DOHH2 (cell line): ENCODE data around the gene PPP4R4.
"Not testable (repeated sequence)": the region's sequence is repeated elsewhere in the genome, so short reads cannot be mapped to it uniquely, and the experiment has no call there.

Experiments used
- H3F3A ChIP-seq: fragments of 200-600 bp; sonication (generic), shearing (Covaris generic); 2 replicates; pipeline ENCODE4 v1.6.0; 2016; ENCODE audit warnings: antibody characterized with exemption, mild to moderate bottlenecking; ENCODE audit not compliant: control insufficient read depth, insufficient read depth
- H3K27ac ChIP-seq: fragments of 200-600 bp; sonication (generic); 2 replicates; pipeline ENCODE4 v1.5.1; 2014; ENCODE audit warnings: low read depth, mild to moderate bottlenecking, low read length, moderate library complexity
- H3K27me3 ChIP-seq: fragments of 200-600 bp; sonication (generic); 2 replicates; pipeline ENCODE4 v1.6.1; 2014; ENCODE audit warnings: mild to moderate bottlenecking, low read length, mixed read lengths; ENCODE audit not compliant: control insufficient read depth
- H3K36me3 ChIP-seq: fragments of 200-600 bp; sonication (generic); 2 replicates; pipeline ENCODE4 v1.6.1; 2014; ENCODE audit warnings: mild to moderate bottlenecking, low read length, moderate library complexity, mixed read lengths; ENCODE audit not compliant: control insufficient read depth
- H3K4me1 ChIP-seq: fragments of 200-600 bp; sonication (generic); 2 replicates; pipeline ENCODE4 v1.6.1; 2014; ENCODE audit warnings: mild to moderate bottlenecking, low read length, mixed read lengths; ENCODE audit not compliant: control insufficient read depth
- H3K4me2 ChIP-seq: fragments of 200-600 bp; sonication (generic); 2 replicates; pipeline ENCODE4 v1.6.0; 2014; ENCODE audit warnings: mild to moderate bottlenecking, low read length, moderate library complexity
- H3K4me3 ChIP-seq: fragments of 200-600 bp; sonication (generic); 2 replicates; pipeline ENCODE4 v1.5.1; 2014; ENCODE audit warnings: mild to moderate bottlenecking, low read length, mixed read lengths
- H3K79me2 ChIP-seq: fragments of 200-600 bp; sonication (generic); 2 replicates; pipeline ENCODE4 v1.6.1; 2014; ENCODE audit warnings: mild to moderate bottlenecking, low read length, mixed read lengths; ENCODE audit not compliant: control insufficient read depth
- H3K9me2 ChIP-seq: fragments of 200-600 bp; sonication (generic); replicated peaks from 2 replicates; pipeline ENCODE4 v1.6.1; 2014; ENCODE audit warnings: mild to moderate bottlenecking, low read length, mixed read lengths; ENCODE audit not compliant: control insufficient read depth
- H3K9me3 ChIP-seq: fragments of 200-600 bp; sonication (generic); 2 replicates; pipeline ENCODE4 v1.6.1; 2014; ENCODE audit warnings: antibody characterized with exemption, low read length, mixed read lengths; ENCODE audit not compliant: control insufficient read depth, insufficient read depth
- H4K20me1 ChIP-seq: fragments of 200-600 bp; sonication (generic); 2 replicates; pipeline ENCODE4 v1.6.0; 2014; ENCODE audit warnings: low read depth, mild to moderate bottlenecking, antibody characterized with exemption, low read length, moderate library complexity; ENCODE audit not compliant: control insufficient read depth, insufficient read depth
- CTCF ChIP-seq: fragments of 200-600 bp; sonication (generic); IDR thresholded peaks from one replicate; pipeline ENCODE4 v1.5.1; 2014; ENCODE audit warnings: antibody characterized with exemption, mild to moderate bottlenecking, low read depth, low read length; ENCODE audit not compliant: poor library complexity, severe bottlenecking
- EZH2phosphoT487 ChIP-seq: fragments of 200-600 bp; sonication (generic); IDR thresholded peaks from 2 replicates; pipeline ENCODE4 v1.6.1; 2017; ENCODE audit warnings: borderline replicate concordance, mild to moderate bottlenecking, antibody characterized with exemption, low read length, moderate library complexity, mixed read lengths

The PPP4R4 gene

GRCh38 chr14:94213741-94214140 is 39.6 kb downstream of the PPP4R4 start:
- Histone ChIP-seq H3K27me3 (peaks cover 23% of the 10 kb centered on the region; the same call in 1 of the 2 replicates), H3K4me1 (no peaks in the 10 kb centered on the region), H4K20me1 (no peaks in the 10 kb centered on the region), H3K9me2 (no peaks in the 10 kb centered on the region), H3K4me2 (no peak overlapping the region), H3K79me2 (no peaks in the 10 kb centered on the region), H3K4me3 (no peak overlapping the region), H3F3A (no peaks in the 10 kb centered on the region), H3K9me3 (no peaks in the 10 kb centered on the region), H3K36me3 (no peaks in the 10 kb centered on the region), H3K27ac (no peak overlapping the region)
- TF ChIP-seq EZH2phosphoT487, result no peak
- TF ChIP-seq CTCF, result no peak

- Histone ChIP-seq H3K9me2 (no peaks in the 10 kb centered on the region), H3K36me3 (no peaks in the 10 kb centered on the region), H3K9me3 (0 out of 2 replicates have a peak, but pooled peaks cover 4% of the 10 kb centered on the region), H3F3A (no peaks in the 10 kb centered on the region), H3K4me3 (no peak overlapping the region), H3K4me2 (no peak overlapping the region), H3K27ac (no peak overlapping the region), H3K27me3 (peaks cover 12% of the 10 kb centered on the region; the same call in 1 of the 2 replicates), H3K4me1 (no peaks in the 10 kb centered on the region), H4K20me1 (no peaks in the 10 kb centered on the region), H3K79me2 (no peaks in the 10 kb centered on the region)
- TF ChIP-seq EZH2phosphoT487 (no peak), CTCF (no peak)
Measured at GRCh38 chr14:94217116-94217515, 43.0 kb downstream of the PPP4R4 start.

GRCh38 chr14:94218198-94218886 is 44.2 kb downstream of the PPP4R4 start:
- not testable (repeated sequence) for H3K9me3 ChIP-seq, H3K79me2 ChIP-seq, H3K27ac ChIP-seq, H3K9me2 ChIP-seq, H4K20me1 ChIP-seq, H3K36me3 ChIP-seq, H3K4me3 ChIP-seq, H3K4me2 ChIP-seq, H3F3A ChIP-seq, H3K4me1 ChIP-seq
- H3K27me3 ChIP-seq, result peaks cover 12% of the 10 kb centered on the region; the same call in 1 of the 2 replicates

DNA sequence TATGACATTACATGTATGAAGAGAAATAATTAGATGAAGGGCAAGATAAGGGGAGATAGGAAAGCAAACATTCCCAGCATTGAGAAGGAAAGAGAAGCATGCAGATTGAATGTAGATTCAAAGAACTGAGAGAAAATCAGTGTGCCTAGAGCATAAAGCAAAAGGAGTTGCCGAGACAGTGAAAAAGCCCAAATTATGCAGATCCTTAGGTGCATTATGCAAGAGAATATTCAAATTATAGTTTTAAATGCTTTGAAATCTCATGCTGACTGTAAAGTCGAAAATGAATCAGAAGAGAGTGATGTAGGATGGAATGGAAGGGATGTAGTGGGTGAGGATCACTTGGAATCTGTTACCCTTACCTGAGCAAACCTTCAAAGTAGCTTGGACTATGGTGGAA is 49.9 kb downstream of the PPP4R4 start:
- Histone ChIP-seq H3K4me2 (no peak overlapping the region), H3K4me1 (peaks cover 8% of the 10 kb centered on the region), H3K4me3 (no peak overlapping the region), H3K79me2 (no peaks in the 10 kb centered on the region), H3K27me3 (no peaks in the 10 kb centered on the region), H3K27ac (no peak overlapping the region), H3K9me2 (no peaks in the 10 kb centered on the region), H3K36me3 (no peaks in the 10 kb centered on the region), H4K20me1 (no peaks in the 10 kb centered on the region), H3F3A (no peaks in the 10 kb centered on the region), H3K9me3 (0 out of 2 replicates have a peak, but pooled peaks cover 4% of the 10 kb centered on the region)
- no peak for TF ChIP-seq EZH2phosphoT487
- TF ChIP-seq CTCF, result no peak
